ENCODE measurements around the gene STAT4. TPM values are rescaled to one million over a fixed set of nuclear protein-coding genes. Genes with fewer than 3 reads are reported as not detected.

The STAT4 gene
- total RNA-seq, 1 experiment from 2014 or later: 0.71 TPM

- no peak for TF ChIP-seq EZH2 (IDR thresholded peaks at IDR 0.05; ENCODE audit: borderline replicate concordance, low read depth, low read length, poor library complexity, severe bottlenecking)
- TF ChIP-seq CTCF (conservative IDR thresholded peaks at IDR 0.05; ENCODE audit: low read depth, low read length): no peak
- intact Hi-C loops (cut with micrococcal nuclease; ENCODE audit: unreplicated experiment): no loop called here
- no peaks in the 10 kb centered on the region for H3K36me3 ChIP-seq (ENCODE audit: insufficient read depth, low read length, poor library complexity, severe bottlenecking)
- no peak overlapping the region for H3K27ac ChIP-seq (ENCODE audit: low read depth, low read length, poor library complexity, severe bottlenecking)
- no peak overlapping the region for H3K4me3 ChIP-seq (ENCODE audit: low read depth, low read length, poor library complexity, severe bottlenecking)
- no peak for DNase-seq (ENCODE audit: low spot score)
- ChIA-PET POLR2A (ENCODE audit: low non-redundant PET) (no interaction called here), CTCF (no interaction called here)
- H3K27me3 ChIP-seq (replicated peaks; ENCODE audit: insufficient read depth, low read depth, low read length, poor library complexity): no peaks in the 10 kb centered on the region
- no TSS peak for BruUV-seq (replicated peaks)
- no peaks in the 10 kb centered on the region for H3K4me1 ChIP-seq (ENCODE audit: insufficient read depth, low read length, poor library complexity, severe bottlenecking)
- no peaks in the 10 kb centered on the region for H3K9me3 ChIP-seq (ENCODE audit: low read depth, low read length, poor library complexity, severe bottlenecking)
Measured at GRCh38 chr2:191038241-191038725, 112.5 kb downstream of the STAT4 start.

GRCh38 chr2:191037351-191037750 is 113.4 kb downstream of the STAT4 start:
- no peak overlapping the region for H3K4me3 ChIP-seq (ENCODE audit: low read depth, low read length, poor library complexity, severe bottlenecking)
- H3K9me3 ChIP-seq (ENCODE audit: low read depth, low read length, poor library complexity, severe bottlenecking): no peaks in the 10 kb centered on the region
- CTCF ChIA-PET: no interaction called here
- H3K27me3 ChIP-seq (replicated peaks; ENCODE audit: insufficient read depth, low read depth, low read length, poor library complexity): no peaks in the 10 kb centered on the region
- DNase-seq (ENCODE audit: low spot score): no peak
- intact Hi-C loops (cut with micrococcal nuclease; ENCODE audit: unreplicated experiment): no loop called here
- H3K27ac ChIP-seq (ENCODE audit: low read depth, low read length, poor library complexity, severe bottlenecking): no peak overlapping the region
- TF ChIP-seq CTCF (conservative IDR thresholded peaks at IDR 0.05; ENCODE audit: low read depth, low read length) (no peak), EZH2 (IDR thresholded peaks at IDR 0.05; ENCODE audit: borderline replicate concordance, low read depth, low read length, poor library complexity, severe bottlenecking) (no peak)
- POLR2A ChIA-PET (ENCODE audit: low non-redundant PET): no interaction called here
- no TSS peak for BruUV-seq (replicated peaks)
- no peaks in the 10 kb centered on the region for H3K4me1 ChIP-seq (ENCODE audit: insufficient read depth, low read length, poor library complexity, severe bottlenecking)
- H3K36me3 ChIP-seq (ENCODE audit: insufficient read depth, low read length, poor library complexity, severe bottlenecking): no peaks in the 10 kb centered on the region

DNA sequence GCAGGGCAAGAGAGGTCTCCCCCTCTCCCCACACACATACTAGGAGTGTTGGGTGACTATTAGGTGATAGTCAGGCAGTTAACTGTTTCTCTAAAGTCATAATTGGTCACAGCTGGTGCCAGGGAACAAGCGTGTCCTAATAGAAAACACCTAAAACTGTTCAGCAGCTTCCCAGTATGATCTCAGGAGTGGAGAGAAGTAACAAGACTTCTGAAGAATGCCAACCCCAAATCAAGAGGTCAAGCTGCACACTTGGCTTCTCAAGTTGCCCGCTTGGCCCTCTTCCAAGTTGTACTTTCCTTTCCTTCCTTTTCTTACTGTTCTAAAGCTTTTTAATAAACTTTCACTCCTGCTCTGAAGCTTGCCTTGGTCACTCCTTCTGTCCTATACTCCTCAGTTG is 114.4 kb downstream of the STAT4 start:
- no peaks in the 10 kb centered on the region for H3K36me3 ChIP-seq (ENCODE audit: insufficient read depth, low read length, poor library complexity, severe bottlenecking)
- H3K27ac ChIP-seq (ENCODE audit: low read depth, low read length, poor library complexity, severe bottlenecking): no peak overlapping the region
- DNase-seq (ENCODE audit: low spot score): no peak
- H3K4me3 ChIP-seq (ENCODE audit: low read depth, low read length, poor library complexity, severe bottlenecking): no peak overlapping the region
- no TSS peak for BruUV-seq (replicated peaks)
- CTCF ChIA-PET: no interaction called here
- POLR2A ChIA-PET (ENCODE audit: low non-redundant PET): no interaction called here
- intact Hi-C loops (cut with micrococcal nuclease; ENCODE audit: unreplicated experiment): no loop called here
- no peaks in the 10 kb centered on the region for H3K9me3 ChIP-seq (ENCODE audit: low read depth, low read length, poor library complexity, severe bottlenecking)
- no peaks in the 10 kb centered on the region for H3K27me3 ChIP-seq (replicated peaks; ENCODE audit: insufficient read depth, low read depth, low read length, poor library complexity)
- TF ChIP-seq EZH2 (IDR thresholded peaks at IDR 0.05; ENCODE audit: borderline replicate concordance, low read depth, low read length, poor library complexity, severe bottlenecking): no peak
- TF ChIP-seq CTCF (conservative IDR thresholded peaks at IDR 0.05; ENCODE audit: low read depth, low read length): no peak
- no peaks in the 10 kb centered on the region for H3K4me1 ChIP-seq (ENCODE audit: insufficient read depth, low read length, poor library complexity, severe bottlenecking)

Data from A673 (cell line).